Thyroid gland (tissue), 4 donors: Measurements from ENCODE around the gene CLCA1.

ENCODE experiments used
- POLR2A ChIP-seq, 2 donors: fragments of 450-650 bp; IDR thresholded peaks; one replicate each; pipeline ENCODE4 v1.6.1; 2017; ENCODE audit warnings: antibody characterized with exemption in 2 of 2, mild to moderate bottlenecking in 2 of 2, moderate library complexity in 1 of 2
- TF ChIP-seq, protein P1 (sequence below), 6 experiments: fragments of 200-600 bp in 3 of 6; fragments of 450-650 bp in 3 of 6; sonication (generic) in 3 of 6; IDR thresholded peaks; one replicate each; pipeline ENCODE4 v1.5.1; 2016 to 2019; ENCODE audit warnings: antibody characterized with exemption in 6 of 6, mild to moderate bottlenecking in 2 of 6, inconsistent platforms in 1 of 6, moderate library complexity in 1 of 6

- no peak for TF ChIP-seq POLR2A (IDR thresholded peaks at IDR 0.05)
- TF ChIP-seq, protein P1, sequence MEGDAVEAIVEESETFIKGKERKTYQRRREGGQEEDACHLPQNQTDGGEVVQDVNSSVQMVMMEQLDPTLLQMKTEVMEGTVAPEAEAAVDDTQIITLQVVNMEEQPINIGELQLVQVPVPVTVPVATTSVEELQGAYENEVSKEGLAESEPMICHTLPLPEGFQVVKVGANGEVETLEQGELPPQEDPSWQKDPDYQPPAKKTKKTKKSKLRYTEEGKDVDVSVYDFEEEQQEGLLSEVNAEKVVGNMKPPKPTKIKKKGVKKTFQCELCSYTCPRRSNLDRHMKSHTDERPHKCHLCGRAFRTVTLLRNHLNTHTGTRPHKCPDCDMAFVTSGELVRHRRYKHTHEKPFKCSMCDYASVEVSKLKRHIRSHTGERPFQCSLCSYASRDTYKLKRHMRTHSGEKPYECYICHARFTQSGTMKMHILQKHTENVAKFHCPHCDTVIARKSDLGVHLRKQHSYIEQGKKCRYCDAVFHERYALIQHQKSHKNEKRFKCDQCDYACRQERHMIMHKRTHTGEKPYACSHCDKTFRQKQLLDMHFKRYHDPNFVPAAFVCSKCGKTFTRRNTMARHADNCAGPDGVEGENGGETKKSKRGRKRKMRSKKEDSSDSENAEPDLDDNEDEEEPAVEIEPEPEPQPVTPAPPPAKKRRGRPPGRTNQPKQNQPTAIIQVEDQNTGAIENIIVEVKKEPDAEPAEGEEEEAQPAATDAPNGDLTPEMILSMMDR (IDR thresholded peaks at IDR 0.05) = no peak
Observed at GRCh38 chr1:86487131-86487810, 18.5 kb downstream of the CLCA1 start.
